Endothelial cell (in vitro differentiated cells): ENCODE measurements around the gene CALN1. TPM values are rescaled to one million over a fixed set of nuclear protein-coding genes. Genes with fewer than 3 reads are reported as not detected.

Source experiments
- DNase-seq: peaks from one replicate; pipeline ENCODE4 v3.0.0; 2021; ENCODE audit warnings: low spot score
- H3K27ac Mint-ChIP-seq: one replicate; pipeline ENCODE4 v1.8.0; 2021; ENCODE audit warnings: mixed read lengths, inconsistent platforms; ENCODE audit not compliant: unreplicated experiment
- H3K27me3 Mint-ChIP-seq: one replicate; pipeline ENCODE4 v1.8.0; 2021; ENCODE audit warnings: mild to moderate bottlenecking, moderate library complexity, mixed read lengths, inconsistent platforms; ENCODE audit not compliant: unreplicated experiment
- H3K36me3 Mint-ChIP-seq: one replicate; pipeline ENCODE4 v1.8.0; 2021; ENCODE audit warnings: mild to moderate bottlenecking, low read depth, mixed read lengths, inconsistent platforms; ENCODE audit not compliant: unreplicated experiment
- H3K4me1 Mint-ChIP-seq: one replicate; pipeline ENCODE4 v1.8.0; 2021; ENCODE audit warnings: mild to moderate bottlenecking, mixed read lengths, inconsistent platforms; ENCODE audit not compliant: unreplicated experiment
- H3K4me3 Mint-ChIP-seq: one replicate; pipeline ENCODE4 v1.8.0; 2021; ENCODE audit warnings: mild to moderate bottlenecking, mixed read lengths, inconsistent platforms; ENCODE audit not compliant: unreplicated experiment
- H3K9me3 Mint-ChIP-seq: one replicate; pipeline ENCODE4 v1.8.0; 2021; ENCODE audit warnings: mixed read lengths, inconsistent platforms; ENCODE audit not compliant: unreplicated experiment
- CTCF ChIP-seq: fragments of 200-600 bp; sonication (generic); IDR thresholded peaks from one replicate; pipeline ENCODE4 v1.5.0; 2021; ENCODE audit warnings: antibody characterized with exemption; ENCODE audit not compliant: unreplicated experiment
- total RNA-seq: library from RNA; stranded (reverse); fragmentation: NEBNext Ultra II Directional; extraction: Animal tissue kit (Norgen Biotek cat#: 25700); gene quantifications from one replicate; pipeline ENCODE4 v1.2.1, GENCODE V29; 2021; ENCODE audit not compliant: unreplicated experiment

CALN1 gene
- total RNA-seq, 1 donor from 2014 or later, result 1.4 TPM

GRCh38 chr7:72021716-72022115 lies 390.4 kb downstream of the CALN1 start:
- no peaks in the 10 kb centered on the region for H3K4me1 Mint-ChIP-seq

GRCh38 chr7:72020311-72020710 lies 391.8 kb downstream of the CALN1 start:
- DNase-seq, result no peak
- Mint-ChIP-seq H3K4me3 (no peak overlapping the region), H3K27me3 (peaks cover 8% of the 10 kb centered on the region), H3K36me3 (no peaks in the 10 kb centered on the region), H3K9me3 (peaks cover 6% of the 10 kb centered on the region), H3K4me1 (no peaks in the 10 kb centered on the region), H3K27ac (no peak overlapping the region)
- TF ChIP-seq CTCF, result no peak

More at GRCh38 chr7:72021716-72022115, 390.4 kb downstream of the CALN1 start:
- Mint-ChIP-seq H3K36me3 (no peaks in the 10 kb centered on the region), H3K9me3 (peaks cover 6% of the 10 kb centered on the region), H3K4me3 (no peak overlapping the region), H3K27me3 (peaks cover 8% of the 10 kb centered on the region), H3K27ac (no peak overlapping the region)
- TF ChIP-seq CTCF, result no peak
- DNase-seq, result no peak

GRCh38 chr7:72019436-72019835 lies 392.7 kb downstream of the CALN1 start:
- H3K9me3 Mint-ChIP-seq, result peaks cover 6% of the 10 kb centered on the region
- no peak for TF ChIP-seq CTCF
- H3K4me3 Mint-ChIP-seq, result no peak overlapping the region
- no peaks in the 10 kb centered on the region for H3K36me3 Mint-ChIP-seq
- H3K27ac Mint-ChIP-seq, result no peak overlapping the region
- DNase-seq, result no peak
- no peaks in the 10 kb centered on the region for H3K4me1 Mint-ChIP-seq
- H3K27me3 Mint-ChIP-seq, result peaks cover 8% of the 10 kb centered on the region

GRCh38 chr7:72017756-72018155 lies 394.4 kb downstream of the CALN1 start:
- Mint-ChIP-seq H3K4me1 (no peaks in the 10 kb centered on the region), H3K4me3 (no peak overlapping the region), H3K36me3 (no peaks in the 10 kb centered on the region), H3K9me3 (peaks cover 6% of the 10 kb centered on the region), H3K27me3 (peaks cover 8% of the 10 kb centered on the region), H3K27ac (no peak overlapping the region)
- no peak for TF ChIP-seq CTCF
- no peak for DNase-seq

GRCh38 chr7:72016574-72016973 lies 395.6 kb downstream of the CALN1 start:
- no peak for TF ChIP-seq CTCF
- H3K27me3 Mint-ChIP-seq, result peaks cover 4% of the 10 kb centered on the region
- no peak overlapping the region for H3K4me3 Mint-ChIP-seq
- H3K9me3 Mint-ChIP-seq, result peaks cover under 1% of the 10 kb centered on the region
- DNase-seq, result no peak
- H3K4me1 Mint-ChIP-seq, result no peaks in the 10 kb centered on the region
- no peaks in the 10 kb centered on the region for H3K36me3 Mint-ChIP-seq
- H3K27ac Mint-ChIP-seq, result no peak overlapping the region
